GM12878 (cell line): Measurements from ENCODE around the gene REL. TPM values are rescaled to one million over a fixed set of nuclear protein-coding genes. Genes with fewer than 3 reads are reported as not detected.
A peak's percentile ranks its signal among the peaks of the same experiment; 100 is the strongest.

ENCODE experiments used
- ATAC-seq: fragments of 200-7000 bp; cut with Tn5 transposase; 3 replicates; pipeline ENCODE4 v1.9.1; 2020; ENCODE audit warnings: mild to moderate bottlenecking, moderate library complexity
- BruUV-seq: library from RNA; stranded (reverse); fragments of 400-500 nt; replicated peaks from 2 replicates; lab custom pipeline; 2021; lab: Mats Ljungman, UMichigan
- CTCF ChIA-PET: fragments of 300-600 bp; sonication (Branson Sonifier 250); formaldehyde crosslinking; extraction: SDS; loops from one replicate; lab custom pipeline; 2021; ENCODE audit warnings: inconsistent platforms; lab: Yijun Ruan, JAX
- POLR2A ChIA-PET: fragments of 350-600 bp; formaldehyde crosslinking; extraction: SDS; loops from one replicate; lab custom pipeline; 2021; ENCODE audit warnings: inconsistent platforms; lab: Charles Lee
- RAD21 ChIA-PET: fragments of 300-600 bp; sonication (Branson Sonifier 250); formaldehyde crosslinking; loops from one replicate; lab custom pipeline; 2023; ENCODE audit warnings: antibody characterized with exemption; ENCODE audit not compliant: unreplicated experiment; lab: Charles Lee
- SMC1A ChIA-PET: fragments of 300-600 bp; sonication (Branson Sonifier 250); formaldehyde crosslinking; loops from one replicate; lab custom pipeline; 2023; ENCODE audit not compliant: unreplicated experiment, uncharacterized antibody; lab: Charles Lee
- DNase-seq: peaks from one replicate; pipeline ENCODE4 v3.0.0-alpha.2; 2011; ENCODE audit warnings: low read depth, low spot score
- FAIRE-seq: peaks from 3 replicates; lab custom pipeline; 2011; peaks lifted over from hg19 to GRCh38; lab: Jason Lieb, UNC
- H2AFZ ChIP-seq: 2 replicates; pipeline ENCODE4 v1.6.0; 2011; ENCODE audit warnings: low read depth, low read length, control low read depth; ENCODE audit not compliant: control insufficient read depth
- H3K27ac ChIP-seq: 2 replicates; pipeline ENCODE4 v1.5.1; 2011; ENCODE audit warnings: control low read depth; ENCODE audit not compliant: control insufficient read depth, insufficient read depth
- H3K27me3 ChIP-seq, 2 experiments: replicated peaks in 1 of 2; 2 replicates each; pipeline versions ENCODE4 v1.6.0 to v1.6.1; 2011; ENCODE audit warnings: low read length in 1 of 2; ENCODE audit not compliant: control insufficient read depth in 2 of 2, insufficient read depth in 2 of 2
- H3K36me3 ChIP-seq, 2 experiments: 2 replicates each; pipeline ENCODE4 v1.5.1; 2011; ENCODE audit warnings: low read length in 1 of 2; ENCODE audit not compliant: control insufficient read depth in 2 of 2, insufficient read depth in 2 of 2
- H3K4me1 ChIP-seq: 2 replicates; pipeline ENCODE4 v1.6.1; 2011; ENCODE audit warnings: mild to moderate bottlenecking, low read length, moderate library complexity, mixed read lengths; ENCODE audit not compliant: control insufficient read depth, insufficient read depth
- H3K4me2 ChIP-seq: 2 replicates; pipeline ENCODE4 v1.6.0; 2011; ENCODE audit warnings: control low read depth; ENCODE audit not compliant: control insufficient read depth, insufficient read depth
- H3K4me3 ChIP-seq: fragments of 200-600 bp; sonication (generic); 2 replicates; pipeline ENCODE4 v1.5.1; 2016
- H3K79me2 ChIP-seq: 2 replicates; pipeline ENCODE4 v1.6.0; 2011; ENCODE audit warnings: low read length; ENCODE audit not compliant: control insufficient read depth, insufficient read depth
- H3K9ac ChIP-seq: 2 replicates; pipeline ENCODE4 v1.8.0; 2011; ENCODE audit warnings: low read length, control low read depth, mixed read lengths; ENCODE audit not compliant: control insufficient read depth, insufficient read depth
- H3K9me3 ChIP-seq: replicated peaks from 3 replicates; pipeline ENCODE4 v1.5.1; 2011; ENCODE audit warnings: mild to moderate bottlenecking, low read length; ENCODE audit not compliant: control insufficient read depth, insufficient read depth
- H4K20me1 ChIP-seq: 2 replicates; pipeline ENCODE4 v1.6.0; 2011; ENCODE audit not compliant: control insufficient read depth, insufficient read depth
- CREB1 ChIP-seq: IDR thresholded peaks from 2 replicates; pipeline ENCODE4 v1.6.1; 2012; ENCODE audit warnings: low read depth, mild to moderate bottlenecking, inconsistent platforms
- IKZF1 ChIP-seq: fragments of 450-650 bp; conservative IDR thresholded peaks from 2 replicates; pipeline ENCODE4 v1.6.1; 2017; ENCODE audit warnings: antibody characterized with exemption, mild to moderate bottlenecking
- NRF1 ChIP-seq: conservative IDR thresholded peaks from 2 replicates; pipeline ENCODE4 v1.6.1; 2011; ENCODE audit warnings: mild to moderate bottlenecking, low read depth, low read length, improper control_type of control experiment
- WGBS: methylation state at CpG from one replicate; pipeline ENCODE4 v1.1.6; 2016; ENCODE audit warnings: low lambda C conversion rate; ENCODE audit not compliant: insufficient replicate concordance, insufficient coverage; ENCODE audit errors: missing lambda C conversion rate; 5-methylcytosine and 5-hydroxymethylcytosine counted together
- in situ Hi-C: fragments of 300-500 bp; cut with MboI; formaldehyde crosslinking; loops from 9 replicates; pipeline ENCODE4 v1.14.3; 2018; ENCODE audit warnings: mixed read lengths
- intact Hi-C: fragments of 100-400 bp; cut with micrococcal nuclease; formaldehyde crosslinking; loops from one replicate; pipeline ENCODE4 v1.14.2; 2022; ENCODE audit not compliant: unreplicated experiment
- polyA plus RNA-seq, 11 experiments: library from polyadenylated mRNA; depleted of rRNA in 4 of 11; unstranded in 6 of 11; stranded (reverse) in 5 of 11; fragments of >200 nt; fragmentation: Nextera tagmentation in 4 of 11; fragmentation: Illumina TruSeq in 1 of 11; extraction: Ambion mirVana in 4 of 11; extraction: Trizol in 1 of 11; gene quantifications; 1 replicate in 1 of 11; 2 replicates in 10 of 11; pipeline versions ENCODE4 v1.2.1 to v1.2.3, GENCODE V29; 2011 to 2016; ENCODE audit warnings: inconsistent platforms in 2 of 11, missing spikeins in 2 of 11, low read depth in 1 of 11
- total RNA-seq, 4 experiments: library from RNA; depleted of rRNA in 3 of 4; stranded (reverse); fragments of >200 nt in 3 of 4; fragmentation: Illumina TruSeq in 1 of 4; extraction: Trizol in 1 of 4; gene quantifications; 2 replicates each; pipeline versions ENCODE4 v1.2.1 to v1.2.3, GENCODE V29; 2013 to 2021
- TF ChIP-seq, protein P1 (sequence below): IDR thresholded peaks from 2 replicates; pipeline ENCODE4 v1.6.1; 2011; ENCODE audit warnings: mild to moderate bottlenecking, low read depth, low read length, moderate library complexity; ENCODE audit not compliant: insufficient replicate concordance
- TF ChIP-seq, protein P2 (sequence below): fragments of 150-350 bp; IDR thresholded peaks from 2 replicates; pipeline ENCODE4 v1.6.1; 2016; ENCODE audit warnings: low read depth, low read length

REL gene
- total and polyA plus RNA-seq, 10 of the 15 experiments (the other 5 are each of a cell fraction or from before 2014, with no cell fraction given): 6.3 to 52.4 (median 26.6) TPM

DNA sequence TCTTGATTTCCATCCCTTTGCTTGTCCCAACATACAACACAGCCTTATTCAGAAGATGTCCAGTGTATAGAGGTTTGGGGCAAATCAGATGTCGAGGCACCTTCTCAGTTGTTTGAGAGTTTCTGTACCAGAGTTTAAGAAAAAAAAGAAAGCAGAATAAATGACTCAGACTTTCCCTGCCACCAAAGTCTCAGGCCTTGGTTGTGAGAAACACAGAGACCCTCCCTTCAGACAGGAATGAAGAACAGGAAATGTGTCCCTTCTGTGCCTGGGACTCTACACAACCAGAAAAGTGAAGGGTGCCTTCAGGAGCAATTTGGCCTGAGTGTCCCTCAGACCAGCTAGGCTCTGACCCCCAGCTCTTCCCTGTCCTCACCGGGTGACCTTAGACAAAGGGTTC lies 37.3 kb upstream of the REL start (continued):
- TF ChIP-seq, protein P1, sequence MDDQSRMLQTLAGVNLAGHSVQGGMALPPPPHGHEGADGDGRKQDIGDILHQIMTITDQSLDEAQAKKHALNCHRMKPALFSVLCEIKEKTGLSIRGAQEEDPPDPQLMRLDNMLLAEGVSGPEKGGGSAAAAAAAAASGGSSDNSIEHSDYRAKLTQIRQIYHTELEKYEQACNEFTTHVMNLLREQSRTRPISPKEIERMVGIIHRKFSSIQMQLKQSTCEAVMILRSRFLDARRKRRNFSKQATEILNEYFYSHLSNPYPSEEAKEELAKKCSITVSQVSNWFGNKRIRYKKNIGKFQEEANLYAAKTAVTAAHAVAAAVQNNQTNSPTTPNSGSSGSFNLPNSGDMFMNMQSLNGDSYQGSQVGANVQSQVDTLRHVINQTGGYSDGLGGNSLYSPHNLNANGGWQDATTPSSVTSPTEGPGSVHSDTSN: no peak
- TF ChIP-seq, protein P2, sequence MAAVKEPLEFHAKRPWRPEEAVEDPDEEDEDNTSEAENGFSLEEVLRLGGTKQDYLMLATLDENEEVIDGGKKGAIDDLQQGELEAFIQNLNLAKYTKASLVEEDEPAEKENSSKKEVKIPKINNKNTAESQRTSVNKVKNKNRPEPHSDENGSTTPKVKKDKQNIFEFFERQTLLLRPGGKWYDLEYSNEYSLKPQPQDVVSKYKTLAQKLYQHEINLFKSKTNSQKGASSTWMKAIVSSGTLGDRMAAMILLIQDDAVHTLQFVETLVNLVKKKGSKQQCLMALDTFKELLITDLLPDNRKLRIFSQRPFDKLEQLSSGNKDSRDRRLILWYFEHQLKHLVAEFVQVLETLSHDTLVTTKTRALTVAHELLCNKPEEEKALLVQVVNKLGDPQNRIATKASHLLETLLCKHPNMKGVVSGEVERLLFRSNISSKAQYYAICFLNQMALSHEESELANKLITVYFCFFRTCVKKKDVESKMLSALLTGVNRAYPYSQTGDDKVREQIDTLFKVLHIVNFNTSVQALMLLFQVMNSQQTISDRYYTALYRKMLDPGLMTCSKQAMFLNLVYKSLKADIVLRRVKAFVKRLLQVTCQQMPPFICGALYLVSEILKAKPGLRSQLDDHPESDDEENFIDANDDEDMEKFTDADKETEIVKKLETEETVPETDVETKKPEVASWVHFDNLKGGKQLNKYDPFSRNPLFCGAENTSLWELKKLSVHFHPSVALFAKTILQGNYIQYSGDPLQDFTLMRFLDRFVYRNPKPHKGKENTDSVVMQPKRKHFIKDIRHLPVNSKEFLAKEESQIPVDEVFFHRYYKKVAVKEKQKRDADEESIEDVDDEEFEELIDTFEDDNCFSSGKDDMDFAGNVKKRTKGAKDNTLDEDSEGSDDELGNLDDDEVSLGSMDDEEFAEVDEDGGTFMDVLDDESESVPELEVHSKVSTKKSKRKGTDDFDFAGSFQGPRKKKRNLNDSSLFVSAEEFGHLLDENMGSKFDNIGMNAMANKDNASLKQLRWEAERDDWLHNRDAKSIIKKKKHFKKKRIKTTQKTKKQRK: no peak
- no peak for TF ChIP-seq NRF1

DNA sequence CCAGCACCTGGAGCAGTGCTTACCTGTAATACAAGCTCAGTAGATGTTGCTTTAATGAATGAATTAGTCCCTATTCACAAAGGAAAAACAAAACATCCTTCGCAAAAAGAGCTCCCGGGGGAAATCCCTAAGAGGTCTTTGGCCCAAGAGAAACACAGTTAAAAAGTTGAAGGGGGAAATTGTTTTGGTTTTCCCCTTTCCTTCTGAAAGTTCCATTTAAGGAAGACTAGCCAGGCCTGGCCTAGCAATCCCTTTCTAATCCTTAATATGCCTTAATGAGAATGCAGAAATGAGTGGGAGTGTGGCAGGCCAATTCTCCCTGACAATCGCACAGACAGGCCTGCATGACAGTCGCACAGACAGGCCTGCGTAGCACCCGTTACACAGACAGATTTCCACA lies 33.5 kb upstream of the REL start:
- DNase-seq: no peak
- FAIRE-seq: no peak
- ChIA-PET RAD21 (no interaction called here), SMC1A (interaction anchor here (1.1 to 1.8 kb wide), 5 partner anchors 9 to 151 kb away, joined by 3 to 9 read pairs (median 6); no protein-coding TSS in a partner anchor), POLR2A (interaction anchor here (1.1 to 1.2 kb wide), 2 partner anchors 15 to 26 kb away, joined by 3 read pairs; no protein-coding TSS in a partner anchor), CTCF (interaction anchor here (1.0 to 1.9 kb wide), 3 partner anchors 10 to 49 kb away, joined by 3 to 7 read pairs (median 4); no protein-coding TSS in a partner anchor)
- Histone ChIP-seq H4K20me1 (no peaks in the 10 kb centered on the region), H3K9ac (no peak overlapping the region), H3K4me2 (0 out of 2 replicates have a peak overlapping the region, but pooled peaks have one; percentile 27), H3K27me3 (no peaks in the 10 kb centered on the region), H3K27ac (no peak overlapping the region), H3K79me2 (no peaks in the 10 kb centered on the region), H3K4me1 (peaks cover 24% of the 10 kb centered on the region), H3K4me3 (no peak overlapping the region), H3K36me3 (no peaks in the 10 kb centered on the region), H2AFZ (no peak overlapping the region), H3K9me3 (no peaks in the 10 kb centered on the region)
- no peak; the same call in 2 of the 3 replicates for ATAC-seq
- intact Hi-C loops (no loop called here), in situ Hi-C loops (no loop called here)
- no TSS peak for BruUV-seq
- 63% methylated on average over 6 of the region's 6 CpGs for WGBS
- TF ChIP-seq IKZF1 (0 out of 2 replicates have a peak, but pooled peaks have one; percentile 36), CREB1 (no peak)
